Motor neuron (in vitro differentiated cells): ENCODE results near the gene THSD4. TPM values are rescaled to one million over a fixed set of nuclear protein-coding genes. Genes with fewer than 3 reads are reported as not detected.

ENCODE experiments used
- ATAC-seq, 8 experiments: fragments of 200-7000 bp; cut with Tn5 transposase; replicated peaks in 6 of 8; 2 replicates each; pipeline ENCODE4 v1.8.0; 2021; ENCODE audit warnings: mild to moderate bottlenecking in 8 of 8, moderate library complexity in 8 of 8
- H3K27ac ChIP-seq, 2 donors: fragments of 250-450 bp; sonication (Bioruptor Pico); 2 replicates each; pipeline ENCODE4 v1.9.0; 2021; ENCODE audit warnings: antibody characterized with exemption in 2 of 2, mild to moderate bottlenecking in 2 of 2, moderate library complexity in 1 of 2
- H3K4me1 ChIP-seq, 2 donors: fragments of 250-450 bp; sonication (Bioruptor Pico); replicated peaks in 1 of 2; 2 replicates each; pipeline ENCODE4 v1.6.1; 2021; ENCODE audit warnings: antibody characterized with exemption in 2 of 2, mild to moderate bottlenecking in 2 of 2, moderate library complexity in 1 of 2
- H3K4me3 ChIP-seq, 5 donors: fragments of 250-450 bp; sonication (Bioruptor Pico); 2 replicates each; pipeline ENCODE4 v1.9.0; 2021; ENCODE audit warnings: antibody characterized with exemption in 5 of 5, mild to moderate bottlenecking in 5 of 5, moderate library complexity in 4 of 5
- WGBS, 10 experiments: fragments of 450-650 bp; shearing (Covaris generic); methylation state at CpG; one replicate each; pipeline ENCODE4 v1.0.0; 2022; 5-methylcytosine and 5-hydroxymethylcytosine counted together
- in situ Hi-C, 9 experiments: fragments of 400-800 bp; cut with MboI; loops; one replicate each; pipeline ENCODE4 v1.15.0; 2021; ENCODE audit warnings: low sequenced_read_pairs in 9 of 9, low pct_unique_long_range_greater_than_20kb in 2 of 9; ENCODE audit not compliant: unreplicated experiment in 9 of 9
- total RNA-seq, 8 experiments: library from RNA; unstranded; fragments of 300-600 nt; gene quantifications; 2 replicates each; pipeline versions ENCODE4 v1.2.3 to v1.2.4, GENCODE V29; 2022

The THSD4 gene
- total RNA-seq, 8 experiments from 2014 or later: 1.3 to 28.4 (median 6.7) TPM

GRCh38 chr15:71105444-71105843 lies 9.8 kb upstream of the THSD4 start:
- WGBS, 10 experiments: 0 to 100% (median 83%) methylated on average over 1 to 2 of the region's 2 CpGs; no CpG with 5 or more reads in 2 of the 10 experiments
- Histone ChIP-seq H3K4me3 (no peak overlapping the region), H3K4me1 (peaks cover 11 to 12% of the 10 kb centered on the region in 2 donors), H3K27ac (no peak overlapping the region)
- no peak for ATAC-seq
- in situ Hi-C loops: loop anchor here in 1 of 9 experiments (25.0 kb wide), 1 partner anchor 332 kb away; no protein-coding TSS in a partner anchor

GRCh38 chr15:71106802-71107500 lies 8.3 kb upstream of the THSD4 start:
- WGBS, 10 experiments: 43 to 93% (median 80%) methylated on average over 1 to 4 of the region's 4 CpGs; no CpG with 5 or more reads in 1 of the 10 experiments
- H3K27ac ChIP-seq: no peak overlapping the region
- in situ Hi-C loops: loop anchor here in 1 of 9 experiments (25.0 kb wide), 1 partner anchor 330 kb away; no protein-coding TSS in a partner anchor
- peaks cover 17 to 27% of the 10 kb centered on the region in 2 donors for H3K4me1 ChIP-seq
- H3K4me3 ChIP-seq: no peak overlapping the region
- ATAC-seq: no peak

GRCh38 chr15:71107501-71107815 lies 7.8 kb upstream of the THSD4 start:
- in situ Hi-C loops: loop anchor here in 1 of 9 experiments (25.0 kb wide), 1 partner anchor 330 kb away; no protein-coding TSS in a partner anchor
- H3K27ac ChIP-seq: no peak overlapping the region
- H3K4me3 ChIP-seq: no peak overlapping the region
- WGBS, 10 experiments: 28 to 100% (median 71%) methylated on average over 1 to 4 of the region's 4 CpGs; no CpG with 5 or more reads in 1 of the 10 experiments
- H3K4me1 ChIP-seq: peaks cover 17 to 28% of the 10 kb centered on the region in 2 donors
- no peak for ATAC-seq

DNA sequence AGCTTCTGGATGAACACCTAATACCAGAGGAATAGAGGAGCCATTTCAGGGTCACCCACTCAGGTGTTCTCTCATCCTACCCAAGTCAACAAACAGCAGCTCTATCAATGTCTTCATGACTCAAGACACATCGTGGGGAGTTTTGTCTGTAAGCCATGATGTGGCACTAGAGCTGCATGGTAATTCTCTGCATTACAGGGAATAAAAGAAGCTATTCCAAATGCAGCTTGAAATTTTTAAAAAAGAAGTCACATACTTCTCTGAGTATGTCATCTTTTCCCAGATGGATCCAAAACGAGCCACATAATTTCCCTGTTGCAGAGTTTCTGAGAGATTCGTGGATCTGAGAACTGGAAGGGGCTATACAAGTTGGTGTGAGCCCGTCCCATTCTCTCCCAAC lies 6.1 kb upstream of the THSD4 start:
- Histone ChIP-seq H3K4me1 (peaks cover 17 to 28% of the 10 kb centered on the region in 2 donors), H3K4me3 (no peak overlapping the region), H3K27ac (no peak overlapping the region)
- in situ Hi-C loops: loop anchor here in 1 of 9 experiments (25.0 kb wide), 1 partner anchor 328 kb away; no protein-coding TSS in a partner anchor
- no peak for ATAC-seq
- WGBS, 10 experiments: 0 to 100% (median 50%) methylated on average over 1 to 4 of the region's 4 CpGs; no CpG with 5 or more reads in 4 of the 10 experiments

GRCh38 chr15:71109905-71110304 lies 5.4 kb upstream of the THSD4 start:
- in situ Hi-C loops: loop anchor here in 3 of 9 experiments (10.0 to 25.0 kb wide), 3 partner anchors 325 to 335 kb away; no protein-coding TSS in a partner anchor
- peak in 5 of 8 experiments; percentile 87 to 93 (median 88) for ATAC-seq
- no peak overlapping the region for H3K27ac ChIP-seq
- H3K4me1 ChIP-seq: peaks cover 17 to 28% of the 10 kb centered on the region in 2 donors
- no peak overlapping the region for H3K4me3 ChIP-seq
- 10 to 100% (median 51%) methylated on average over 1 to 2 of the region's 3 CpGs; no CpG with 5 or more reads in 2 of the 10 experiments for WGBS, 10 experiments

DNA sequence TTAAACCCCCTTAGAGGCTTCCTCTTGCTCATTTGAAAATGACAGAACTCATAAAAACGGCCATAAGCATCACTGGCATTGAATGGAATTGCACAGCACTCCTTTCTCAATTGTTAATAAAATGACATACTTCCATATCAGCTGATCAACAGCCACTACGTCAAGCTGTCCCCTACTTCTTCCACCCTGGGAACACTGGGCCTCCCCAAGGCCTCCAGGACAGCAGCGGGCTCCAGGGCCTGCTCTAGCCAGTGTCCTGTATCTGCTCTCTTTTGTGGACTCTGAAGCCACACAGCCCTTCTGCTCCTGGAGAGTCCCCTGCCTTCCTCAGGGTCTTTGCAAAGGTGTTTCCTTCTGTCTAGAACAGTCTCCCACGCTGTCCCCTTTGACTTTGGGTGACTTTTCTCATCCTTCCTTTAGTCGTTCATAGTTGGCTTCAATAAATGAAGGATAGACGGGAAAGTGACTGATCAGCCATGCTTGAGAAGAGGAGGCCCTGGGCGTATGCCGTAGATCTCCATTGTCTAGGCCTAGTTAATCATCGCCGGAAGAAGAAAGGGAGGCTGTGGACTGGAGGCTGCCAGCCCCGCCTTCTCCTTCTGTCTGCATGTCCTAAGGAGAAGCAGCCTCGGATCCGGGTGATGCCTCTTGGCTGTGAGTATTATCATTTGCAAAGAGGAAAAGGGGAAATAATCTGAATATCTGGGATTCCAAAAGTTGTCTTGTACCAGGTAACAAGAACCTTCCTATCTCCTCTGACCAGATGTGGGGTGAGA lies 4.7 kb upstream of the THSD4 start:
- Histone ChIP-seq H3K4me1 (peaks cover 17 to 28% of the 10 kb centered on the region in 2 donors), H3K4me3 (no peak overlapping the region), H3K27ac (peak overlapping the region in 1 of 2 donors; percentile 22)
- WGBS, 10 experiments: 17 to 86% (median 54%) methylated on average over 6 to 10 of the region's 13 CpGs; no CpG with 5 or more reads in 2 of the 10 experiments
- ATAC-seq: peak in 5 of 8 experiments; percentile 32 to 61 (median 52)
- in situ Hi-C loops: loop anchor here in 3 of 9 experiments (10.0 to 25.0 kb wide), 3 partner anchors 324 to 334 kb away; no protein-coding TSS in a partner anchor

GRCh38 chr15:71111181-71111565 lies 4.1 kb upstream of the THSD4 start:
- in situ Hi-C loops: loop anchor here in 3 of 9 experiments (10.0 to 25.0 kb wide), 3 partner anchors 324 to 334 kb away; no protein-coding TSS in a partner anchor
- 29 to 86% (median 83%) methylated on average over 1 of the region's 1 CpG; no CpG with 5 or more reads in 7 of the 10 experiments for WGBS, 10 experiments
- no peak for ATAC-seq
- Histone ChIP-seq H3K4me1 (peaks cover 17 to 28% of the 10 kb centered on the region in 2 donors), H3K4me3 (no peak overlapping the region), H3K27ac (no peak overlapping the region)

- in situ Hi-C loops: loop anchor here in 3 of 9 experiments (10.0 to 25.0 kb wide), 3 partner anchors 323 to 333 kb away; no protein-coding TSS in a partner anchor
- no peak overlapping the region for H3K27ac ChIP-seq
- 0 to 76% (median 33%) methylated on average over 1 to 4 of the region's 4 CpGs; no CpG with 5 or more reads in 3 of the 10 experiments for WGBS, 10 experiments
- H3K4me1 ChIP-seq: peaks cover 17 to 28% of the 10 kb centered on the region in 2 donors
- H3K4me3 ChIP-seq: no peak overlapping the region
- no peak for ATAC-seq
Observed at GRCh38 chr15:71111950-71112349, 3.3 kb upstream of the THSD4 start.

- no peak for ATAC-seq
- WGBS, 10 experiments: 62 to 100% (median 94%) methylated on average over 1 to 2 of the region's 2 CpGs; no CpG with 5 or more reads in 2 of the 10 experiments
- in situ Hi-C loops: loop anchor here in 3 of 9 experiments (10.0 to 25.0 kb wide), 3 partner anchors 322 to 332 kb away; no protein-coding TSS in a partner anchor
- Histone ChIP-seq H3K4me1 (peaks cover 17 to 28% of the 10 kb centered on the region in 2 donors), H3K4me3 (no peak overlapping the region), H3K27ac (no peak overlapping the region)
Observed at GRCh38 chr15:71112429-71112828, 2.8 kb upstream of the THSD4 start.

DNA sequence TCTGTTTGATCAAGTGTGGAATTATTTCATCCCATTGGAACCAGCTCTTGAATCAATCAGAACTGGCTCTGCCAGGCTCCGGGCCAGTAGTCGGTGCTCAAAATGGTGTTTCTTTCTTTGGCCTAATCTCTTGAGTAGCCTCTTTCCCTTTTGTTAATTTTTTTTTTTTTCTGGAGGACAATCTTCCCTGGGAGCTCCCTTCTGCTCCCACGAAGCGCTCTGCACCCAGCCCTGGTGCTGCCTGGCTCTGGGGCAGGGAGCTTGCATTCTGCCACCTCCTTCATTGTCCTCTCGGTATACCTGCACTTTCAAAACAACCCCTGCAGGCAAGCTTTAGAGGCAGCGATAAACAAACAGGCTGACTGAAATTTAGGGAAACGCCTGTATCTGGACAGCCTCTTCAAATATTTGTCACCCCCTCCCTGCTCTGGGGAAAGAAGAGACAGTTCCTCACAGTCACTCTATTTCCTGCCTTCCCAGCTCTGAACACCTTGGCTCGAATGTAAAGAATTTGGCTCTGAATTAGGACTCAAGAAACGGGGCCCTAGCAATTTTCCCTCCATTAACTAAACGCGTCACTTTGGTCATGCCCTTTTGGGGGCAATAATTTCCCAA lies 1.1 kb upstream of the THSD4 start:
- H3K4me3 ChIP-seq: no peak overlapping the region
- H3K4me1 ChIP-seq: peaks cover 17 to 36% of the 10 kb centered on the region in 2 donors
- in situ Hi-C loops: loop anchor here in 3 of 9 experiments (10.0 to 25.0 kb wide), 3 partner anchors 321 to 331 kb away; no protein-coding TSS in a partner anchor
- 57 to 100% (median 73%) methylated on average over 2 to 10 of the region's 11 CpGs for WGBS, 10 experiments
- no peak for ATAC-seq
- H3K27ac ChIP-seq: no peak overlapping the region

DNA sequence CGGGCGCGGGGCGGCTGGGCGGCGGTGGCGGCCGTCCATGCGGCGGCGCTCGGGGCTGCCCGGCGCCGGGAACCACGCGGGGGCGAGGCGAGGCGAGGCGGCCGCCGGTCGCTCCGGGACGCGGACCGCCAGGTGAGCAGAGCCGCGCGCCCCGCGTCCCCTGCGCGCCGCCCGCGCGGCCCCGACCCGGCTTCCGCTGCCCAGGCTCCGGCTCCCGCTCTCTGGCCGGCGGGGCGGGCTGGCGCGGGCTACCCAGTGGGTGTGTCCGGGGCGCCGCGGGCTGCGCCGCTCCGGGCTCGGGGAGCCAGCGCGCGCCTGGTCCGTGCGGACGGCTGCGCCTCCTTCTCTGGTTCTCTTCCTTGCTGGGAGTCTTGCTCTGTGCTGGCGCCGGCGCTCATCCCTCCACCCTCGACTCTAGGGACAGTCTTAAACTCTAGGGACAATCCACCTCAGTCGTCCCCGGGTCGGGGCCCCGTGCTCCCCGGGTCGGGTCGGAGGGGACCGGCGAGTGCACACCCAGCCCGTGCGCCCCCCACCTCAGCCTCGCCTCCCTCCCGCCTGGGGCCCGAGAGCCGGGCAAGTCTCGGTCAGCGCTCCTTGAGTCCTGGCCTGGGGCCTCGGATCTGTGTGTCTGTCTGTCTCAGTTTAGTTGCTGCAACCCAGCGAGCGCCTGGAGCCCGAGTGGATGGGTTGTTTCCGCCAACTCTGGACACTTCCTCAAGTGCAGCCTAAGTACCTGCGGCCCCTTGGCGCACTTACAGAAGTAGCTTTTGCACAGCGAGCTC lies 488 bp downstream of the THSD4 start:
- Histone ChIP-seq H3K27ac (no peak overlapping the region), H3K4me3 (peak overlapping the region; percentile 51 to 86 (median 57)), H3K4me1 (peaks cover 3 to 24% of the 10 kb centered on the region in 2 donors)
- 0 to 60% (median 14%) methylated on average over 1 to 6 of the region's 93 CpGs; no CpG with 5 or more reads in 5 of the 10 experiments for WGBS, 10 experiments
- ATAC-seq: peak; percentile 70 to 88 (median 80)
- in situ Hi-C loops: loop anchor here in 3 of 9 experiments (10.0 to 25.0 kb wide), 3 partner anchors 319 to 329 kb away; no protein-coding TSS in a partner anchor
